HG03135 (cell line): ENCODE measurements around the gene FGD3.
"Not testable (repeated sequence)": the region's sequence is repeated elsewhere in the genome, so short reads cannot be mapped to it uniquely, and the experiment has no call there.

Experiments used
- ATAC-seq: cut with Tn5 transposase; IDR thresholded peaks from one replicate; pipeline ENCODE4 v1.9.1; 2021; ENCODE audit warnings: mild to moderate bottlenecking, moderate library complexity; ENCODE audit not compliant: unreplicated experiment

FGD3 gene

GRCh38 chr9:92976431-92976830, 29.1 kb downstream of the FGD3 start:
- ATAC-seq = no peak

- ATAC-seq = no peak
Observed at GRCh38 chr9:92977279-92977678, 30.0 kb downstream of the FGD3 start.

GRCh38 chr9:92978345-92978875, 31.1 kb downstream of the FGD3 start:
- no peak for ATAC-seq

DNA sequence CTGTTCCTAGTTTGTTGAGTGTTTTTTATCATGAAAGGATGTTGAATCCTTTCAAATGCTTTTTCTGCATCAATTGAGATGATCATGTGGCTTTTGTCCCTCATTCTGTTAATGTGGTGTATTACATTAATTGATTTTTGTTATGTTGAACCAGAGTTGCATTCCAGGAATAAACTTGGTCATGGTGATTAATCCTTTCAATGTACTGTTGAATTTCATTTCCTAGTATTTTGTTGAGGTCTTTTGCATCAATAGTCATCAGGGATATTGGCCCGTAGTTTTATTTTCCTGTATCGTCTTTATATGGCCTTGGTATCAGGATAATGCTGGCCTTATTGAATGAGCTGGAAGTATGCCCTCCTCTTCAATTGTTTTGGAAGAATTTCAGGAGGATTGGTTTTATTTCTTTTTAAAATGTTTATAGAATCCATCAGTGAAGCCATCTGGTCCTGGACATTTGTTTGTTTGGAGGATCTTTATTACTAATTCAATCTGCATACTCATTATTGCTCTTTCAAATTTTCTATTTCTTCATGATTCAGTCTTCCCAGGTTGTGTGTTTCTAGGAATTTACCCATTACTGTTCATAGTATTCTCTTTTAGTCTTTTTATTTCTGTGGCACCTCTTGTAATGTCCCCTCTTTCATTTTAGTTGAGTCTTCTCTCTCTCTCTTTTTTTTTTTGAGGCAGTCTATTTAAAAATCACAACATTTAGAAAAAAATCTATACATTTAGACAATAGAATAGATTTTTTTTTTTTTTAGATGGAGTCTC, 32.1 kb downstream of the FGD3 start:
- no peak for ATAC-seq

DNA sequence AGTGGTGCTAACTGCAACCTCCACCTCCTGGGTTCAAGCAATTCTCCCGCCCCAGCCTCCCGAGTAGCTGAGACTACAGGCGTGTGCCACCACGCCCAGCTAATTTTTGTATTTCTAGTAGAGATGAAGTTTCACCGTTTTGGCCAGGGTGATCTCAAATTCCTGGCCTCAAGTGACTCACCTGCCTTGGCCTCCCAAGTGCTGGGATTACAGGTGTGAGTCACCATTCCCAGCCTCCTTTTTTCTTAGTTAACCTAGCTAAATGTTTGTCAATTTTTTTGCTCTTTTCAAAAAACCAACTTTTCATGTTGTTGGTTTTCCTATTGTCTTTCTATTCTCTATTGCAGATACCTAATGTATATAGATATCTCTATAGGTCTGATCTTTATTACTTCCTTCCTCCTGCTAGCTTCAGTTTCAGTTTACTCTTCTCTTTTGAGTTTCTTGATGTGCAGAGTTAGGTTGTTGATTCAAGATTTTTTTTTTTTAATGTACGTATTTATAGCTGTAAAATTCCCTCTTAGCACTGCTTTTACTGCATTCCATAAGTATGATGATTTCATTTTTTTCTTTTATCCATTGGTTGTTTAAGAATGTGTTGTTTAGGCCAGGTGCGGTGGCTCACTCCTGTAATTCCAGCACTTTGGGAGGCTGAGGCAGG, 32.9 kb downstream of the FGD3 start:
- ATAC-seq = no peak

- no peak for ATAC-seq
Observed at GRCh38 chr9:92982130-92982529, 34.8 kb downstream of the FGD3 start.

DNA sequence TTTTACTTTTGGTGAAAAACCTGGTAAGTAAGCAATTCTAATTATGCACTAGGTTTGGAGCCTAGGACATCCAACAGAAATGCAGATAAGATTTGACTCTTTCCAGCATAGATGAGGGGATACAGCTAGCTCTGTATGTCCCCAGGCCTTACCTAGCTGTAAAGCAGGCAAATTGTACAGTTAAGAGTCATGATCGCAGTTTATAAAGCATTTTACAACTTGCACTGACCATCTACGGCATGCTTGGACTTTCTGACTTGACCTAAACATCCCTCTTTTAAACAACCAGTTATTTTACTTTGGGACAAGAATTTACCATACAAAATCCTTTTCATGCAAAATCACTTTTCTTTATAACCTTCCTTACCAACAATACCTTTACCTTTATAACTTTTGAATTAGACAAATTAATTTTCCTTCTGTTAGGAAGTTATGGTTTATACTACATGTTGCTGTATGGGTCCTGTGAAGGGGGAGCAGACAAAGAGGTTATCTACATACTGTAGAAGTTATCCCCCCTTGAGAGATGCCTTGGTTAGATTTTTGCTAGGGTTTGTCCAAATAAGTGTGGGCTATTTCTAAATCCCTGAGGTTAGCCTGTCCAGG, 36.8 kb downstream of the FGD3 start:
- ATAC-seq = no peak

DNA sequence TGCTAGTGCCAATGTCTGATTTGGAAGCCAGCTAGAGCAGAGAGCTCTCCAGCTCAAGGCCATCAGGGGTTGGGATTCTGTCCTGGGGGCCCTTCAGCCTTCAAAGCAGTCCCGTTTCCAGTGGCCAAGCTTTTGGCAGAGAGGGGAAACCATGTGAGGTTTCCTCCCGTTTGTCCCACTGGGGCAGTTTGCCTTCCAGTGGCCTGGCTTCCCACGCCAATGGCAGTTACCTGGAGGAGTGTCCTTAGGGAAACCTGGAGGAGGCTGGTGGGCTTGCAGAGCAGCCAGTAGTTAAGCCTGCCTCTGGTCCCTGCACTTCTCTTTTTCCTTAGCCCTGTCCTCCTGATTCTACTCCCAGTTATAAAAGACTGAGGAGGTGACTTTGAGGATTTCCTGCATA, 37.7 kb downstream of the FGD3 start:
- ATAC-seq = no peak

GRCh38 chr9:92986176-92987119, 39.1 kb downstream of the FGD3 start:
- no peak for ATAC-seq

DNA sequence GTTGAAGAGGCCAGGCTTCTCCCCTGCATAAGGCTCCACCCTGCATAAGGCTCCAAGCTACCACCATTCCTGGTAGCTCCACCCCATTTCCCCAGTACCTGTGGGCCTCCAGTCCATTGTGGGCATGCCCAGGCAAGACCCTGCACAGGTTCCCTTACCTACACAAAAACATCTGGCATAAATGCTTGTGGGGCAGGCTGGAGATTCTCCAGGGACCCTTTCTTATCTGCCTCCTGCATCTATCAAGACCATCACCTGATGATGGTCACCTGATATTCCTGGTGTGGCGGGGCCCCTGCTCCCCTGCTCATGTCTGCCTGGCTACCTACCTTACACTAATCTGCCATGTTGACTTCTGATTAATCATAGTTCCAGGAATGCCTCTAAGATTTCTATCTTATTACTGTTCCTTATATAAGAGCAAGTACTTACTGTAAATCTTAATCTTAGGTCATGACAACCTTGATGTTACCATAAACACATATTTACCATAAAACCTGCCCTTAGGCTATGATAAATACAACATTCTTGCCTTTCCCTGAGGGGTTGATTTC, 41.0 kb downstream of the FGD3 start:
- ATAC-seq = no peak

DNA sequence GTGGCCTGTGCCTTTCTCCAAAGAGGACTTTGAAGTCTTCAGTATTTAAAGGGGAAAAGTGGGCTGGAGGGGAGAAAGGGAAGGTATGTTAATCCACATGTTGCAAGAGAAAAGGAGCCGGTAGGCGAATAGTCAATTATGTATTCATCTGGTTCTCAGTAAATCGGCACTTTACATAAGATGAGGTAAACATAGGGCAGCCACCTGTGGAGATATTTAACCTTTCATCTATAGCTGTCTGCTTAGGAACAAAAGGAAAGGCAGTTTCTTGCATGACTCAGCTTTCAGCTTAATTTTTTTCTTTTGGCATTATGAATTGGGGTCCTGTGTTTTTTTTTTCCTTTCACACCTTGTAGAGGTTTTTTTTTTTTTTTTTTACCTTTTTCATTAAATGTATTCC, 42.2 kb downstream of the FGD3 start:
- ATAC-seq = no peak

GRCh38 chr9:92990461-92990860, 43.1 kb downstream of the FGD3 start:
- no peak for ATAC-seq

GRCh38 chr9:92992549-92992948, 45.2 kb downstream of the FGD3 start:
- ATAC-seq = no peak

DNA sequence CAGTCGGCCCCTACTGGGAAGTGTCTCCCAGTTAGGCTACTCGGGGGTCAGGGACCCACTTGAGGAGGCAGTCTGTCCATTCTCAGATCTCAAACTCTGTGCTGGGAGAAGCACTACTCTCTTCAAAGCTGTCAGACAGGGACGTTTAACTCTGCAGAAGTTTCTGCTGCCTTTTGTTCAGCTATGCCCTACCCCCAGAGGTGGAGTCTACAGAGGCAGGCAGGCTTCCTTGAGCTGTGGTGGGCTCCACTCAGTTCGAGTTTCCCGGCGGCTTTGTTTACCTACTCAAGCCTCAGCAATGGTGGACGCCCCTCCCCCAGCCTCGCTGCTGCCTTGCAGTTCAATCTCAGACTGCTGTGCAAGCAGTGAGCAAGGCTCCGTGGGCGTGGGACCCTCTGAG, 51.5 kb downstream of the FGD3 start:
- ATAC-seq = not testable (repeated sequence)

GRCh38 chr9:93001031-93001430, 53.7 kb downstream of the FGD3 start:
- ATAC-seq = no peak

DNA sequence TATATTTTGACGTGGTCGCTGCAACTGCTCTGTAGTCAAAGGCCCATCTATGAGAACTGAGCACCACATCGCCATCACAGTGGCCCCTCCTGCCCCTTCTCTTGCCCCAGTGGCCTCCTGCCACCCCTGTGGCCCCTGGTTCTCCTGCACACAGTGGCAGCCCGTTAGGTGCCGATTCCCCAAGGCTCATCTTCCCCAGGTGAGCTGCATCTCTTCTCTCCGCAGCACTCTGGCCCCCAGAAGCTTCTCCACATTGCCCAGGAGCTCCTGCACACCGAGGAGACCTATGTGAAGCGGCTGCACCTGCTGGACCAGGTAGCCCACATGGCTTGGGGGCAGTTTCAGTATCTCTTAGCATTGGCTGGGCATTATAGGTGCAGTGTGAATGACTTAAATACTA, 55.4 kb downstream of the FGD3 start:
- ATAC-seq = no peak

- ATAC-seq = no peak
Observed at GRCh38 chr9:93003552-93004407, 56.5 kb downstream of the FGD3 start.

DNA sequence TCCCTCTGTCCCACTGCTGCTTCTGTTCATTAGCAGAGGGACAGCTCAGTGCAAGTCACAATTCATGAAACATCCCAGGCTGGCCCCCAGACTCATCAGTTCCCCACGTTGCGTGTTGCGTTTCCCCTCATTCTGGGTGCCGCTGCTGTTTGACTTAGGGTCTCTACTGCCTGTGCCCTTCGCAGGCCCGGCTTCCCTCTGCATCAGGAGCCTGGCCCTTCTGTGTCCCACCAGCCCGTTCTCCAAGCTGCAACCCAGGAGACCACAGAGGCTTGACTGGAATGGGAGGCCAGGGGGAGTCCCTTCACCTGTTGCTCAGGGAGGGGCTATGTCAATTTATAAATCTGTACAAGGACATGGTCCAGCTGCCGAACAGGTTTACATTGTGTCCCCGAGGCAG, 57.2 kb downstream of the FGD3 start:
- ATAC-seq = no peak

DNA sequence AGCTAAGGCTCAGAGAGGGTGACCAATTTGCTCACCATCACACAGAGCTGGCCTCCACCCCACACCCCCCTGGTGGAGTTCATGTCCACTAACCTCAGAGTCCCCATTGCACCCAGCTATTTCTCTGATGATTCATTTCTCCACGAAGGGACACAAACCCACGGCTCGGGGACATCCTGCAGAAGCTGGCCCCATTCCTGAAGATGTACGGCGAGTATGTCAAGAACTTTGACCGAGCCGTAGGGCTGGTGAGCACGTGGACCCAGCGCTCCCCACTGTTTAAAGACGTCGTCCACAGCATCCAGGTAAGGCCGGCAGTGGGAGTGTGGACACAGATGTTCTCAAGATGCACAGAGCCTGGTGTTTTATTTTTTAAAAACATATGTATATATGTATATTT, 58.6 kb downstream of the FGD3 start:
- no peak for ATAC-seq
